Upper lobe of right lung (tissue), 1 donor: ENCODE data around the gene PTH2R. TPM values are rescaled to one million over a fixed set of nuclear protein-coding genes. Genes with fewer than 3 reads are reported as not detected.
"Not testable (repeated sequence)": the region's sequence is repeated elsewhere in the genome, so short reads cannot be mapped to it uniquely, and the experiment has no call there.

Source experiments
- ATAC-seq: fragments of 200-7000 bp; cut with Tn5 transposase; one replicate; pipeline ENCODE4 v1.9.1; 2020; ENCODE audit warnings: mild to moderate bottlenecking, moderate library complexity
- DNase-seq: peaks from one replicate; pipeline ENCODE4 v3.0.0-alpha.2; 2020
- H3K27ac ChIP-seq: fragments of 200-600 bp; one replicate; pipeline ENCODE4 v1.8.0; 2022
- H3K27me3 ChIP-seq: fragments of 200-600 bp; one replicate; pipeline ENCODE4 v1.8.0; 2022; ENCODE audit warnings: mild to moderate bottlenecking
- H3K36me3 ChIP-seq: fragments of 200-600 bp; one replicate; pipeline ENCODE4 v1.8.0; 2022
- H3K4me1 ChIP-seq: fragments of 200-600 bp; one replicate; pipeline ENCODE4 v1.8.0; 2022
- H3K4me3 ChIP-seq: fragments of 200-600 bp; one replicate; pipeline ENCODE4 v1.8.0; 2022; ENCODE audit warnings: mild to moderate bottlenecking
- H3K9me3 ChIP-seq: fragments of 200-600 bp; one replicate; pipeline ENCODE4 v1.8.0; 2022
- CTCF ChIP-seq: fragments of 200-600 bp; IDR thresholded peaks from one replicate; pipeline ENCODE4 v1.8.0; 2022; ENCODE audit warnings: antibody characterized with exemption
- intact Hi-C: fragments of 100-400 bp; cut with DNase I; formaldehyde crosslinking; loops from one replicate; pipeline ENCODE4 v1.11.0; 2022
- total RNA-seq: library from RNA; stranded (reverse); fragmentation: NEBNext Ultra II Directional; extraction: Animal tissue kit (Norgen Biotek cat#: 25700); gene quantifications from one replicate; pipeline ENCODE4 v1.2.1, GENCODE V29; 2021
- donor health status: DM: no; HTN: yes; CAD: no; lungs with severe emphysema.

Gene PTH2R
- total RNA-seq, 1 donor from 2014 or later: not detected

- TF ChIP-seq CTCF: no peak
- intact Hi-C loops: no loop called here
- Histone ChIP-seq H3K27ac (no peak overlapping the region), H3K4me3 (no peak overlapping the region), H3K9me3 (no peaks in the 10 kb centered on the region), H3K27me3 (no peaks in the 10 kb centered on the region), H3K4me1 (no peaks in the 10 kb centered on the region), H3K36me3 (no peaks in the 10 kb centered on the region)
- ATAC-seq: no peak
- DNase-seq: no peak
These were observed 124.8 kb downstream of the PTH2R start for GRCh38 chr2:208531361-208531760.

- intact Hi-C loops, H3K9me3 ChIP-seq, DNase-seq, ATAC-seq, H3K4me1 ChIP-seq, H3K4me3 ChIP-seq, H3K27me3 ChIP-seq, H3K36me3 ChIP-seq, H3K27ac ChIP-seq: not testable (repeated sequence)
These were observed 129.0 kb downstream of the PTH2R start for GRCh38 chr2:208535578-208535977.

- no peak for TF ChIP-seq CTCF
- DNase-seq (no peak), ATAC-seq (no peak)
- no peak overlapping the region for H3K4me3 ChIP-seq
- no peaks in the 10 kb centered on the region for H3K27me3 ChIP-seq
- intact Hi-C loops: no loop called here
- no peaks in the 10 kb centered on the region for H3K9me3 ChIP-seq
- no peak overlapping the region for H3K27ac ChIP-seq
- H3K4me1 ChIP-seq: no peaks in the 10 kb centered on the region
- H3K36me3 ChIP-seq: no peaks in the 10 kb centered on the region
These were observed 134.9 kb downstream of the PTH2R start for GRCh38 chr2:208541461-208541988.

GRCh38 chr2:208541989-208542464 is 135.4 kb downstream of the PTH2R start:
- no peak overlapping the region for H3K4me3 ChIP-seq
- ATAC-seq (no peak), DNase-seq (no peak)
- intact Hi-C loops: no loop called here
- H3K27me3 ChIP-seq: no peaks in the 10 kb centered on the region
- no peaks in the 10 kb centered on the region for H3K9me3 ChIP-seq
- H3K27ac ChIP-seq: no peak overlapping the region
- TF ChIP-seq CTCF: no peak
- no peaks in the 10 kb centered on the region for H3K36me3 ChIP-seq
- no peaks in the 10 kb centered on the region for H3K4me1 ChIP-seq

- no peak for ATAC-seq
- H3K4me3 ChIP-seq: no peak overlapping the region
- no peaks in the 10 kb centered on the region for H3K9me3 ChIP-seq
- no peak for DNase-seq
- intact Hi-C loops: no loop called here
- H3K27me3 ChIP-seq: no peaks in the 10 kb centered on the region
- H3K4me1 ChIP-seq: no peaks in the 10 kb centered on the region
- no peaks in the 10 kb centered on the region for H3K36me3 ChIP-seq
- H3K27ac ChIP-seq: no peak overlapping the region
- no peak for TF ChIP-seq CTCF
These were observed 136.0 kb downstream of the PTH2R start for GRCh38 chr2:208542465-208543041.

Other genes starting within 250 kb of the PTH2R start
- not detected for gene CRYGA, start 243.2 kb upstream of the PTH2R start, total RNA-seq
- not detected for gene C2orf80, start 216.8 kb upstream of the PTH2R start, total RNA-seq
- gene IDH1, start 151.7 kb upstream of the PTH2R start, total RNA-seq: 116 TPM
- gene PIKFYVE, start 140.5 kb upstream of the PTH2R start, total RNA-seq: 32.5 TPM